Omental fat pad (tissue), 4 donors: ENCODE results near the gene CTXND2. TPM values are rescaled to one million over a fixed set of nuclear protein-coding genes. Genes with fewer than 3 reads are reported as not detected.
"Not testable (repeated sequence)": the region's sequence is repeated elsewhere in the genome, so short reads cannot be mapped to it uniquely, and the experiment has no call there.

Source experiments
- ATAC-seq: fragments of 150-250 bp; one replicate; pipeline ENCODE4 v1.9.1; 2016; ENCODE audit warnings: mild to moderate bottlenecking, moderate library complexity; ENCODE audit not compliant: low FRiP score
- DNase-seq: peaks from one replicate; pipeline ENCODE4 v3.0.0-alpha.2; 2019; ENCODE audit warnings: low spot score
- total RNA-seq, 4 donors: library from RNA; depleted of rRNA; stranded (reverse); fragments of >200 nt; gene quantifications; one replicate each; pipeline ENCODE4 v1.1.0, GENCODE V29; 2016
- TF ChIP-seq, protein P1 (sequence below), 3 donors: fragments of 450-650 bp; IDR thresholded peaks; one replicate each; pipeline ENCODE4 v1.5.1; 2016 to 2017; ENCODE audit warnings: antibody characterized with exemption in 3 of 3, mild to moderate bottlenecking in 3 of 3, moderate library complexity in 2 of 3

CTXND2 gene
- not detected for total RNA-seq

- TF ChIP-seq, protein P1, sequence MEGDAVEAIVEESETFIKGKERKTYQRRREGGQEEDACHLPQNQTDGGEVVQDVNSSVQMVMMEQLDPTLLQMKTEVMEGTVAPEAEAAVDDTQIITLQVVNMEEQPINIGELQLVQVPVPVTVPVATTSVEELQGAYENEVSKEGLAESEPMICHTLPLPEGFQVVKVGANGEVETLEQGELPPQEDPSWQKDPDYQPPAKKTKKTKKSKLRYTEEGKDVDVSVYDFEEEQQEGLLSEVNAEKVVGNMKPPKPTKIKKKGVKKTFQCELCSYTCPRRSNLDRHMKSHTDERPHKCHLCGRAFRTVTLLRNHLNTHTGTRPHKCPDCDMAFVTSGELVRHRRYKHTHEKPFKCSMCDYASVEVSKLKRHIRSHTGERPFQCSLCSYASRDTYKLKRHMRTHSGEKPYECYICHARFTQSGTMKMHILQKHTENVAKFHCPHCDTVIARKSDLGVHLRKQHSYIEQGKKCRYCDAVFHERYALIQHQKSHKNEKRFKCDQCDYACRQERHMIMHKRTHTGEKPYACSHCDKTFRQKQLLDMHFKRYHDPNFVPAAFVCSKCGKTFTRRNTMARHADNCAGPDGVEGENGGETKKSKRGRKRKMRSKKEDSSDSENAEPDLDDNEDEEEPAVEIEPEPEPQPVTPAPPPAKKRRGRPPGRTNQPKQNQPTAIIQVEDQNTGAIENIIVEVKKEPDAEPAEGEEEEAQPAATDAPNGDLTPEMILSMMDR (IDR thresholded peaks at IDR 0.05): no peak
- ATAC-seq: peak; percentile 92
- no peak for DNase-seq
Measured at GRCh38 chr1:150887018-150887417, at the start of gene CTXND2. Gene CTXND2, plus strand, starts transcription at chr1:150887136. Its CDS starts 25,179 bp downstream, at chr1:150912315.

DNA sequence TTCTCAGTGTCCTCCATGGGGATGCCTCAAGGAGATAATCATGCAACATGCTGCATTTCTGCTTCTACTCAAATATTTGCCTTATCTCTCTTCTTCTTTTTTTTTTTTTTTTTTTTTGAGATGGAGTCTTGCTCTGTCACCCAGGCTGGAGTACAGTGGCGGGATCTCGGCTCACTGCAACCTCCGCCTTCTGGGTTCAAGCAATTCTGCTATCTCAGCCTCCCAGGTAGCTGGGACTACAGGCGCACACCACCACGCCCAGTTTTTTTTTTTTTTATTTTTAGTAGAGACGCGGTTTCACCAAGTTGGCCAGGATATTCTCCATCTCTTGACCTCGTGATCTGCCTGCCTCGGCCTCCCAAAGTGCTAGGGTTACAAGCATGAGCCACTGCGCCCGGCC, 46.1 kb upstream of the CTXND2 start:
- ATAC-seq, DNase-seq: not testable (repeated sequence)

DNA sequence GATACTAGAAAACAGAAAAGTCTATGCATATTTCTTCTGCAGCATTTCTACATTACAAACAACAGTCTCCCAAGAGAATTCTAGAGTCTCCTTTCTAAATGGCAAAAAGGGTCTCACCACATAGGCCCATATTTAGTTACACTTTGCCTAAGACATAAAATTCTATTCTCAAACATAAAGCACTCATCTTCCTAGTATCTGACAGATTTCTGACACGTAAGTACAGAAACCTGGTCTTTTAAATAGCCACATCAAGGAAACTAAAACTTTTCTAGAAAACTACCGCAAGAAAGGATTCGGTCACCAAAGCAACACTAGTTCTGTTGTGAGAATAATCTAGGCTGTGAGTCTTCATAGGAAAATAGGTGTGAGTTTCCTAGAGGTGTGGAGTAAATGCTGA, 45.3 kb upstream of the CTXND2 start:
- no peak for ATAC-seq
- no peak for DNase-seq
- TF ChIP-seq, protein P1 (IDR thresholded peaks at IDR 0.05): no peak

- TF ChIP-seq, protein P1 (IDR thresholded peaks at IDR 0.05): no peak
- ATAC-seq (no peak), DNase-seq (no peak)
Measured at GRCh38 chr1:150842343-150842742, 44.6 kb upstream of the CTXND2 start.

DNA sequence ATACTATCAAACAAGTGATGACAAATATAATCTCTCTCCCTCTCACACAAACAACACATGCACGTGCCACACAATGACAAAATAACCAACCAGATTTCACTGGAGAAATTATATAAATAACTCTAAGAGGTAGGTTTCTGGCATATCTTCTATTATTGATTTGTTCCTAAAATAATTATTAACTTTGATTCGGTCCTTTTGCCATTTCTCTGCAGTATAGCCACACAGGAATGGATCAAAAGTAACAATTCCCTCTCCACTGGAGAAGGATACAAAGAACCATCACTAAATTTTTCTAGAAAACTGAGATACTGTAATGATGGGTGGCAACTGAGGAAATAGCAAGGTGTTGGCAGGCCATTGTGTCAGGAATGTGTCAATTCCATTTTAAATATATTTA, 44.0 kb upstream of the CTXND2 start:
- DNase-seq: no peak

DNA sequence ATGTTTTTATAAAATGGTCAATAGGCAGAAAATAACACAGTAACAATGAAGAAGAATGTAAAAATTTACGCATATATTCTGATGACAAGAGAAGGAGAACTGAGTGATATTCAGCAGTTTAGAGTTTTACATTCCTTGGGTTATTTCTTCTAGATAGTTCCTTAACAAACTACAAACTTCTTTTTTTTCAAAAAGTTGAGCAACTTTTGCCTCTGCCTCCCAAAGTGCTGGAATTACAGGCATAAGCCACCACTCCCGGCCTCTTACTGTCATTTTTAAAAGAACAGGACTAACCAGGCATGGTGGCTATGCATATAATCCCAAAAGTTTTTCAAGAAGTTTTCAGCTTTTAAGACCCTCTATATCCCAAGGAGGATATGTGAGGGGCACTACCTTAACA, 43.5 kb upstream of the CTXND2 start:
- no peak for DNase-seq
- TF ChIP-seq, protein P1 (IDR thresholded peaks at IDR 0.05): no peak
- ATAC-seq: no peak

More for the DNA sequence above, 44.0 kb upstream of the CTXND2 start:
- TF ChIP-seq, protein P1 (IDR thresholded peaks at IDR 0.05): no peak
- ATAC-seq: no peak

- TF ChIP-seq, protein P1 (IDR thresholded peaks at IDR 0.05): no peak
- no peak for DNase-seq
- ATAC-seq: no peak
Measured at GRCh38 chr1:150846473-150847146, 40.3 kb upstream of the CTXND2 start.

DNA sequence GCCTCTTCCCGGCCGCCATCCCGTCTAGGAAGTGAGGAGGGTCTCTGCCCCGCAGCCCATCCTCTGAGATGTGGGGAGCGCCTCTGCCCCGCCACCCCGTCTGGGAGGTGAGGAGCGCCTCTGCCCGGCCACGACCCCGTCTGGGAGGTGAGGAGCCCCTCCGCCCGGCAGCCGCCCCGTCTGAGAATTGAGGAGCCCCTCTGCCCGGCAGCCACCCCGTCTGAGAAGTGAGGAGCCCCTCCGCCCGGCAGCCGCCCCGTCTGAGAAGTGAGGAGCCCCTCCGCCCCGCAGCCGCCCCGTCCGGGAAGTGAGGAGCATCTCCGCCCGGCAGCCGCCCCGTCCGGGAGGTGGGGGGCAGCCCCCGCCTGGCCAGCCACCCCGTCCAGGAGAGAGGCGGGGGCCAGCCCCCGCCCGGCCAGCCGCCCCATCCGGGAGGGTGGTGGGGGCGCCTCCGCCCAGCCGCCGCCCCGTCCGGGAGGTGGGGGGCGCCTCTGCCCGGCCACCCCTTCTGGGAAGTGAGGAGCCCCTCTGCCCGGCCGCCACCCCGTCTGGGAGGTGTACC, 36.1 kb upstream of the CTXND2 start:
- ATAC-seq, DNase-seq: not testable (repeated sequence)

DNA sequence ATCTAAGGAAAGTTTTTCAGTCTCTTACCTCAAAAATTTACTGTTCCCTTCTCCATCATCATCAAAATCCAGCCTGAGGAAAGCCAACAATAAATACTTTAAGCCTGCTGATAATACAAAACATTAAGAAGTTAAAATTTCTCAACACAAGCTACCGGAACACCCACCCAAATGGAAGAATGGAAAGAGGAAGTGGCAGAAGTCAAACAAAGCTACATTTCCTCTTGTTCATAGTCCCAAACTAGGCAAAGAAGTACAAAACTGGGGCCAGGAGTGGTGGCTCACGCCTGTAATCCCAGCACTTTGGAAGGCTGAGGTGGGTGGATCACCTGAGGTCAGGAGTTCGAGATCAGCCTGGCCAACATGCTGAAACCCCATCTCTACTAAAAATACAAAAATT, 34.2 kb upstream of the CTXND2 start:
- not testable (repeated sequence) for DNase-seq, ATAC-seq
